ENCODE data around the gene NECTIN1. TPM values are rescaled to one million over a fixed set of nuclear protein-coding genes. Genes with fewer than 3 reads are reported as not detected.

Gene NECTIN1
- total and polyA plus RNA-seq, 2 of the 4 experiments (the other 2 are of a cell fraction): 2.3 to 4.2 TPM

GRCh38 chr11:119758291-119758690 lies 29.3 kb upstream of the NECTIN1 start:
- no peak overlapping the region for H4K8ac ChIP-seq (ENCODE audit: low read depth in 2 of 2, low read length in 2 of 2)
- no peak overlapping the region for H3K9ac ChIP-seq (ENCODE audit: low read depth, low read length)
- no peak overlapping the region for H2AK5ac ChIP-seq (ENCODE audit: low read depth, low read length)
- no peak overlapping the region for H3K4me3 ChIP-seq (ENCODE audit: insufficient read depth, low read depth, low read length)
- H2BK20ac ChIP-seq (ENCODE audit: low read depth, low read length): no peak overlapping the region
- no peak overlapping the region for H2BK5ac ChIP-seq (ENCODE audit: low read depth, low read length, poor library complexity, severe bottlenecking)
- TF ChIP-seq ELK1 (IDR thresholded peaks at IDR 0.05; ENCODE audit: borderline replicate concordance, low read depth, low read length): no peak
- peak; percentile 44; the same call in 1 of the 2 replicates for TF ChIP-seq CEBPB (IDR thresholded peaks at IDR 0.05; ENCODE audit: low read depth, low read length)
- no peak overlapping the region for H3K14ac ChIP-seq (replicated peaks; ENCODE audit: low read depth, low read length)
- no peak overlapping the region for H3K56ac ChIP-seq (ENCODE audit: extremely low read depth, insufficient read depth, low read length)
- H4K91ac ChIP-seq (ENCODE audit: insufficient read depth, low read depth, low read length): no peak overlapping the region
- H3K18ac ChIP-seq (ENCODE audit: low read depth, low read length): no peak overlapping the region
- no peak overlapping the region for H2AK9ac ChIP-seq (replicated peaks; ENCODE audit: low read depth, low read length, poor library complexity)
- intact Hi-C loops (cut with micrococcal nuclease) (no loop called here), in situ Hi-C loops (cut with MboI; ENCODE audit: low sequenced_read_pairs) (no loop called here), dilution Hi-C loops (cut with HindIII; ENCODE audit: low sequenced_read_pairs, unreplicated experiment) (no loop called here)
- no peak overlapping the region for H2BK15ac ChIP-seq (ENCODE audit: low read depth, low read length)
- peak; percentile 44 for ATAC-seq (ENCODE audit: low read depth)
- no peak overlapping the region for H3K27ac ChIP-seq (ENCODE audit: insufficient read depth, low read length)
- DNase-seq: peak; percentile 49
- no peak overlapping the region for H2AFZ ChIP-seq (replicated peaks; ENCODE audit: low read length, poor library complexity)
- no peaks in the 10 kb centered on the region for H3K9me1 ChIP-seq (ENCODE audit: insufficient read depth, low read length)
- peaks cover 31% of the 10 kb centered on the region for H3K27me3 ChIP-seq (ENCODE audit: control insufficient read depth, insufficient read depth, low read length)
- WGBS, 2 experiments (ENCODE audit: extremely low coverage in 2 of 2, insufficient read length in 1 of 2): 20% methylated on average over 1 of the region's 2 CpGs; no CpG with 5 or more reads in 1 of the 2 experiments
- H4K20me1 ChIP-seq (ENCODE audit: insufficient read depth, low read length): no peaks in the 10 kb centered on the region
- no peaks in the 10 kb centered on the region for H3K79me1 ChIP-seq (ENCODE audit: low read depth in 1 of 2, low read length in 2 of 2)
- H4K5ac ChIP-seq (ENCODE audit: low read depth, low read length): no peak overlapping the region
- no peak overlapping the region for H3K23ac ChIP-seq (ENCODE audit: low read depth, low read length)
- H2BK120ac ChIP-seq (ENCODE audit: low read depth, low read length): no peak overlapping the region
- H3K36me3 ChIP-seq (ENCODE audit: control insufficient read depth, insufficient read depth, low read length): no peaks in the 10 kb centered on the region
- no peak overlapping the region for H3K4ac ChIP-seq (ENCODE audit: low read depth, low read length)
- H3K9me3 ChIP-seq (ENCODE audit: control insufficient read depth, insufficient read depth, low read length): 0 out of 2 replicates have a peak, but pooled peaks cover 2% of the 10 kb centered on the region
- BruUV-seq (replicated peaks): no TSS peak
- ChIA-PET CTCF (no interaction called here), POLR2A (ENCODE audit: unreplicated experiment) (no interaction called here)
- no peaks in the 10 kb centered on the region for H3K4me1 ChIP-seq (ENCODE audit: control insufficient read depth, insufficient read depth, low read length)
- no peak overlapping the region for H3K4me2 ChIP-seq (ENCODE audit: low read depth, low read length)

Data from IMR-90 (cell line).